HUES64 (cell line): Measurements from ENCODE around the gene CLDN3.

ENCODE experiments used
- H3K27ac ChIP-seq: 2 replicates; pipeline ENCODE4 v1.7.0; 2013; ENCODE audit warnings: low read depth, low read length, inconsistent platforms
- H3K27me3 ChIP-seq: 2 replicates; pipeline ENCODE4 v1.6.1; 2013; ENCODE audit warnings: mild to moderate bottlenecking, low read length; ENCODE audit not compliant: insufficient read depth
- H3K36me3 ChIP-seq: 2 replicates; pipeline ENCODE4 v1.6.1; 2013; ENCODE audit warnings: mild to moderate bottlenecking, low read length; ENCODE audit not compliant: insufficient read depth
- H3K4me1 ChIP-seq: 2 replicates; pipeline ENCODE4 v1.6.1; 2013; ENCODE audit warnings: mild to moderate bottlenecking, low read length, moderate library complexity; ENCODE audit not compliant: insufficient read depth
- H3K4me3 ChIP-seq: 2 replicates; pipeline ENCODE4 v1.5.1; 2013; ENCODE audit warnings: mild to moderate bottlenecking, low read length, moderate library complexity
- H3K9ac ChIP-seq: 2 replicates; pipeline ENCODE4 v1.6.1; 2013; ENCODE audit warnings: mild to moderate bottlenecking, low read depth, low read length
- H3K9me3 ChIP-seq: 2 replicates; pipeline ENCODE4 v1.6.1; 2013; ENCODE audit warnings: low read depth, low read length; ENCODE audit not compliant: insufficient read depth
- WGBS: fragments of 150-250, 120-280 bp; methylation state at CpG from one replicate; pipeline ENCODE4 v1.1.7; 2013; ENCODE audit warnings: missing lambda C conversion rate; 5-methylcytosine and 5-hydroxymethylcytosine counted together

The CLDN3 gene

DNA sequence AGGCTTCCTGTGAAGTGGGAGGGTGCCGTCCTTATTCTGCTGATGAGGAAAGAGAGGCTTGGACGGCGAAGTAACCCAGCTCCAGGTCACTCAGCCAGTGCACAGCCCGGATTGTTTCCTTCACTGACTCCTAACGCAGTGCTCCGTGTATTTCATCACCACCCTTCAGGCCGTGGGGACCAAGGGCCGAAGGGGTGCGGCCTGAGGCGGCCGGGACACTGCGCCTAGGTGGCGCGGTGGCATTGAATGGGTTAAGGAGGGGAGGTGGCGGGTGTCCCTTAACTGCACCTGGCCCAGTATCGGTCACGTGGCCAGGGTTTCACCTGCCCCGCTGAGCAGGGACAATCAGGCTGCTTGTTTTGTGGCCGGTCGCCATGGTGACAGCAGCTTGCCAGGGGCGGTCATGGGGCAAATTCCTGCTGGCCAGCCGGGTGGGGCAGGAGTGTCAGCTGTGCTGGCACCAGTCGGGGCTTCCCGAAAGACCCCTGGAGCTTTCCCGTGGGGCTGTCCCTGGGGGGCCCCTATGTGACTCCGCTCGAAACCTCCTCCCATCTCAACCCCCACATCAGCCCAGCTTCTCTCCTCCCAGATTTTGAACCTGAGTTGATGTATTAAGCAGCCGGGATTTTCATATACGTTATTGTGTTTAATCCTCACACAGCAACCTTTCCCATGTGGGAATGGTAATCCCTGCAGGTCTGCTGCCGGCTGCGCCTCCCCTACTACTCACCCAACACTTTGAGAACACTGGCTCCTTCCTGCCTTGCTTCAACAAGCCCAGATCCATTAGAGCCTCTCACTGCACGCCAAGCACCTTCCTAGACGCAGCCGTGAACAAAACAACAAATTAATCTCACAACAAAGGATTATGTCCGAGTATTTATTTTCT, 27.1 kb downstream of the CLDN3 start:
- Histone ChIP-seq H3K4me1 (peaks cover 34% of the 10 kb centered on the region), H3K9me3 (no peaks in the 10 kb centered on the region), H3K9ac (peak overlapping the region; percentile 81), H3K36me3 (no peaks in the 10 kb centered on the region), H3K27me3 (peaks cover 4% of the 10 kb centered on the region; the same call in 1 of the 2 replicates), H3K27ac (peak overlapping the region; percentile 83), H3K4me3 (peak overlapping the region; percentile 39)
- whole genome bisulfite sequencing, result 11% methylated on average over 35 of the region's 35 CpGs

DNA sequence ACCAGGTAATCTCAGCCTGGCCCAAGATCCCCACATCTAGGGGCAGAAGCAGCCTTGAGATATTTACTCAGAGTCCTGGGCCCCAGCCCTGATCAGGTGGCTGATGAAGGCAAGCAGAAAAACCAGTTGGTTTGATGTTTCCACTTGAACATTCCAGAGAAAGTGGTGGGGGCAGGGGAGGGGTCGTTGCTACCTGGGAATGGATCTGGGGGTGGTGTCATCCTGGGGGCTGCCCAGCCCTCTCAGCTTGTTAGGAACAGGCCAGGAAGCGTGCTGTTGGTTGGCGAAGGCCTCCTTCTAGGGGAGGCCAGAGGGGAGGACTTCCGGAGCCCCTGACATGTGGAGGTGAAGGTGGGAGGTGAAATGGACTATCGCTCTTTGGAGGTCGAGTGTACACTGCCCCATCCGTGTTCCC, 27.7 kb downstream of the CLDN3 start:
- Histone ChIP-seq H3K4me1 (peaks cover 34% of the 10 kb centered on the region), H3K36me3 (peaks cover under 1% of the 10 kb centered on the region), H3K9me3 (no peaks in the 10 kb centered on the region), H3K4me3 (peak overlapping the region; percentile 39), H3K27me3 (peaks cover 4% of the 10 kb centered on the region; the same call in 1 of the 2 replicates), H3K9ac (peak overlapping the region; percentile 81), H3K27ac (peak overlapping the region; percentile 79)
- 39% methylated on average over 7 of the region's 7 CpGs for WGBS

DNA sequence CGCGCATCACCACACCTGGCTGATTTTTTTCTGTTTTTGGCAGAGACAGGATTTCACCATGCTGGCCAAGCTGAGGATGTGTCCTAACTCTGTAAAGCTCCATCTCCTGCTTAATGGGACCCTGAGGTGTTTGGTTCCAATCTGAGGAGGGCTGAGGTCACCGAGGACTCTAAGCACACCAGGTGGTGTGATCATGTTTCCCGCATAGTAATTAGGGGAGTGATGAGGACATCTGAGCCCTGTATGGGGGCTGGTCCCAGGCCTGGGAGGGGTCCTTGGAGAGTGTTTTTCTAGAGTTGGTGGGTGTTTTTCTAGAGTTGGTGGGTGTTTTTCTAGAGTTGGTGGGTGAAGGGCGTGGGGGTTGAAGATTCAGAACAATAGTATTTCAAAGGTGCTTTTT, 28.5 kb downstream of the CLDN3 start:
- Histone ChIP-seq H3K27ac (peak overlapping the region; percentile 79; the same call in 1 of the 2 replicates), H3K4me3 (no peak overlapping the region; the same call in 1 of the 2 replicates)
- WGBS, result 49% methylated on average over 5 of the region's 5 CpGs

DNA sequence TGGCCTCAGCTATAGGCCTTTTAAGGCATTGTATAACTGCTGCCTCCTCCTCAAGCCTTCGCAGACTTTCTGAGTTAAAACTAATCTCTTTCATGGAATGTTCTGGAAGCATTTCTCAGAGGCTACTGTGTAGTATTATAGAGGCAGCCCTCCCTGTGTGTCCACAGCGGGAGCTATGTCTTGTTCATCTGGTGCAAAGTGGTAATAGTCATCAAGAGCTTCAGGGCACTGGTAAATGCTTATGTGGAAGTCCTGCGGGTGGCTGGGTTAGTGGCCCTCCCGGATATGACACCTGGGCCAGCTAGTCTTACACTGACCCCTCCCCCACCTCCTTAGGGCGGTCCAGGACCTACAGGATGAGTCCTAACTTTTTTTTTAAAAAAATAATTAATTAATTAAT, 29.3 kb downstream of the CLDN3 start:
- Histone ChIP-seq H3K36me3 (peaks cover 14% of the 10 kb centered on the region), H3K27ac (peak overlapping the region; percentile 28; the same call in 1 of the 2 replicates), H3K4me1 (peaks cover 34% of the 10 kb centered on the region), H3K4me3 (no peak overlapping the region), H3K27me3 (peaks cover 4% of the 10 kb centered on the region; the same call in 1 of the 2 replicates), H3K9me3 (no peaks in the 10 kb centered on the region), H3K9ac (no peak overlapping the region)
- WGBS, result 78% methylated on average over 4 of the region's 5 CpGs

More for the DNA sequence above, 28.5 kb downstream of the CLDN3 start:
- peaks cover 8% of the 10 kb centered on the region for H3K36me3 ChIP-seq
- no peaks in the 10 kb centered on the region for H3K9me3 ChIP-seq
- H3K27me3 ChIP-seq, result peaks cover 4% of the 10 kb centered on the region; the same call in 1 of the 2 replicates
- peaks cover 34% of the 10 kb centered on the region for H3K4me1 ChIP-seq
- no peak overlapping the region; the same call in 1 of the 2 replicates for H3K9ac ChIP-seq

DNA sequence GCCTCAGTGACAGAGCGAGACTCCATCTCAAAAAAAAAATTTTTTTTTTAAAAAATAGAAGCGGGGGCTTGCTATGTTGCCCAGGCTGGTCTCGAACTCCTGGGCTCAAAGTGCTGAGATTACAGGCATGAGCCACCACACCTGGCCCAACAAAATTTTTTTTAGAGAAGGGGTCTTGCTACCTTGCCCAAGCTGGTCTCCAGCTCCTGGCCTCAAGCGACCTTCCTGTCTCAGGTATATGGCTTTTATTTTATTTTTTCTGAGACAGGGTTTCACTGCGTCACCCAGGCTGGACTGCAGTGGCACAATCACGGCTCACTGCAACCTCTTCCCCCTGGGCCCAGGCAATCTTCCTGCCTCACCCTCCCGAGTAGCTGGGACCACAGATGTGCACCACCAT, 29.9 kb downstream of the CLDN3 start:
- Histone ChIP-seq H3K36me3 (peaks cover 15% of the 10 kb centered on the region), H3K27ac (no peak overlapping the region; the same call in 1 of the 2 replicates), H3K27me3 (peaks cover 4% of the 10 kb centered on the region; the same call in 1 of the 2 replicates), H3K4me3 (no peak overlapping the region), H3K9me3 (no peaks in the 10 kb centered on the region), H3K9ac (no peak overlapping the region), H3K4me1 (peaks cover 34% of the 10 kb centered on the region)
- WGBS, result 96% methylated on average over 7 of the region's 7 CpGs

DNA sequence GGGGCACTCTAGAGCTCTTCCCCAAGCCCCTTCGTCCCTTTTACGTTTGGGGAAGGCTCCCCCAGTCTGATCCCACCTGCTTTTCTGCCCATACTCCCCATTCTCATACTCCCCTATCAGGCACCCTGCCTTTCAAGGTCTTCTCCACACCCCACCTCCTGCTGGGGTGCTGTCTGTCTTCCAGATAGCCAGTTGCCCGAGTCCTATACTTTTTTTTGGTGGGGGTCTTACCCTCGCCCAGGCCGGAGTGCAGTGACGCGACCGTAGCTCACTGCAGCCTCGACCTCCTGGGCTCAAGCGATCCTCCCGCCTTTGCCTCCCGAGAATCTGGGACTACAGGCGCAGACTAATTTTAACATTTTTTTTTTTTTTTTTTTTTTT, 30.7 kb downstream of the CLDN3 start:
- peaks cover 4% of the 10 kb centered on the region; the same call in 1 of the 2 replicates for H3K27me3 ChIP-seq
- 52% methylated on average over 12 of the region's 13 CpGs for WGBS
- H3K4me1 ChIP-seq, result peaks cover 34% of the 10 kb centered on the region
- no peaks in the 10 kb centered on the region for H3K9me3 ChIP-seq
- peak overlapping the region; percentile 73 for H3K9ac ChIP-seq
- H3K36me3 ChIP-seq, result peaks cover 15% of the 10 kb centered on the region
- peak overlapping the region; percentile 87 for H3K4me3 ChIP-seq
- H3K27ac ChIP-seq, result peak overlapping the region; percentile 91

DNA sequence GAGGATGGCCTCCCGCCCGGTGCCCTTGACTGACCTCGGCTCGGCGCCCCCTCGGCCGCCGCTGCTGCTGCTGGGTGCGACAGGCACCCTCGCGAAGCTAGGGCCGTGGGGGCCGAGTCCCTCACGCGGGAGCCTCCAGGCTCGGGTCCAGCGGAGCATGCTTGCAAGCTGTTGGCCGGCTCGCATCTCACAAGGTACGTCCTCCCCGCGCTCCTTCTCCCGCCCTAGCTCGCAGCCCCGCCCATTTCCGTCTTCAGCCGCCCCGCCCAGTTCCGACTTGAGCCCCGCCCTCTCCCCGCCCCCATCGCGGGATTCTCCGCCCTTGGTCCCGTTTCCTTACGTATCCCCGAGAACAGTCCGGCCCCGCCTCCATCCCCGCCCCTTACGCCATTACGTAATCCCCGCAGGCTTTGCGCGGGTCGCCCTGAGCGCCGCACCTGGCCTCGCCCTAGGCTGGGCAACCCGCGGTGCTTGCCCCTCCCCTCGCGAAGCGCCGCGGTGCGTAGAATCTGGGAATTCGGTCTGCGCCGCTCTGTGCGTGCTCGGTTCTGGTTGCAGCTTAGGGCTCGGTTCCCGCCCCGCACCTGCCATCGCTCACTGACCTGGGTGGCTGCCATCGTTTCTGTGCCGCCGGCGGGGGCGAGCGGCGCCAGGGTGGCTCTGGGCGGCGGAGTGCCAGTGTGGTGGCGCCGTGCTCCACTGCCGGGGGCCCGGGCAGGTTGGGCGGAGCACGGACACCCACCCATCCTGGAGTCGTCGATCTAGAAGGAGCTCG, 31.3 kb downstream of the CLDN3 start, which contains the start of gene ABHD11:
TSS of gene ABHD11 (minus strand) at position 191 of the 775 bp plus-strand sequence. CDS start at position 159, 32 bp downstream.
- WGBS, result under 1% methylated on average over 84 of the region's 84 CpGs
- Histone ChIP-seq H3K4me1 (peaks cover 30% of the 10 kb centered on the region), H3K9ac (peak within 1 kb of the TSS; percentile 74), H3K4me3 (peak within 1 kb of the TSS; percentile 87), H3K9me3 (no peaks in the 10 kb centered on the region), H3K36me3 (peaks cover 15% of the 10 kb centered on the region), H3K27ac (peak within 1 kb of the TSS; percentile 91), H3K27me3 (peaks cover 4% of the 10 kb centered on the region; the same call in 1 of the 2 replicates)

DNA sequence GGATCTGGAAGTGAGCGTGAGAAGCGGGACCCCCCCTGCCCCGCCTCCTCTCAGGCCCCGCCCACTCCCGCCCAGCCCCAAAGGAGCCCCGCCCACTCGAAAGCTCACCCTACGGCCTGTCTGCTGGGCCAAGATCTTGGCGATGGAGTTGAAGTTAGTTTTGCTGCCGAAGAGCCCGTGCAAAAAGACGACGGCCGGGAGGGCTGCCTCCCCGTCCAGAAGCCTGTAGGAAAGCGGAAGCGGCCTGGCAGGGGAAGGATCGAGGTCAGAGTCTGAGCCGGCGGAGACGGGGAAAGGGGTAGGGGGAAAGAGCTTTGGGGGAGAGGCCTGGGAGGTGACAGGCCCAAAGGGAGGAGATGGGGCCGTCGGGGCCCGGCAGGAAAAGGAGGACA, 31.9 kb downstream of the CLDN3 start:
- H3K9me3 ChIP-seq, result no peaks in the 10 kb centered on the region
- H3K27ac ChIP-seq, result peak overlapping the region; percentile 85
- peaks cover 15% of the 10 kb centered on the region for H3K36me3 ChIP-seq
- H3K4me3 ChIP-seq, result peak overlapping the region; percentile 87
- 2% methylated on average over 21 of the region's 24 CpGs for WGBS
- H3K27me3 ChIP-seq, result peaks cover 4% of the 10 kb centered on the region; the same call in 1 of the 2 replicates
- peaks cover 24% of the 10 kb centered on the region for H3K4me1 ChIP-seq
- H3K9ac ChIP-seq, result peak overlapping the region; percentile 74

DNA sequence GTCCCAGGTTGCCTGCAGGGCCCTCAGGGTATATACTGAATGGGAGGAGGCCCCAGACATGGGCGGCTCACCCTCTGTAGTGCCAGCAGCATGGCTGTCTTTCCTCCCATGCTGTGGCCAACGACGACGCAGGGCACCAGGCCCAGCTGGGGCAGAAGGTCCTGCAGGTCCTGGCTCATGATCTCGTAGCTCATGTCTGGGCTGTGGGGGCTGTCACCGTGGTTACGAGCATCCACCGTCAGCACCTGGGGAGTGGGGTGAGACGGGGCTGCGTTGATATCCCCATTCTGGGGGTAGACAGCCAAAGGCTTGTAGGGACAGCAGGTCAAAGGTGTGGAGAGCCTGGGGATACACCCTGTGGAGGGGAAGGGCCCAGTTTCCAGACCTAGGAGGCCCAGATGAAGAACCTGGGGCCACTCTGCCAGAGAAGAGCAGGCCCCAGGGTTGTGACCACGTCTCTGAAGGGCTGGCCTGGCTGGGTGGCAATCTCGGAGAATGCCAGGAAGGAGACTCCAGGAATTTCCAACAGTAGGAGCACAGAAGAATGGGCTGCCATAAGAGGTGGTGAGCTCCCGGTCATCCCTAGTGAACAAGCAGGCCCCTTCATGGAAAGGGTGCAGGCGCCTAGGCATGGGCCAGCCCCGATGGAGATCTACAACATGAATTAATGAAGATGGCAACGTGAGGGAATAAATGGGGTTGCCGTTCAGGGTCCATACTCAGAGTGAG, 32.4 kb downstream of the CLDN3 start:
- peak overlapping the region; percentile 87 for H3K4me3 ChIP-seq
- H3K9ac ChIP-seq, result no peak overlapping the region
- H3K36me3 ChIP-seq, result peaks cover 15% of the 10 kb centered on the region
- H3K9me3 ChIP-seq, result no peaks in the 10 kb centered on the region
- peaks cover 22% of the 10 kb centered on the region for H3K4me1 ChIP-seq
- WGBS, result 78% methylated on average over 17 of the region's 17 CpGs
- H3K27ac ChIP-seq, result no peak overlapping the region
- peaks cover 4% of the 10 kb centered on the region; the same call in 1 of the 2 replicates for H3K27me3 ChIP-seq

DNA sequence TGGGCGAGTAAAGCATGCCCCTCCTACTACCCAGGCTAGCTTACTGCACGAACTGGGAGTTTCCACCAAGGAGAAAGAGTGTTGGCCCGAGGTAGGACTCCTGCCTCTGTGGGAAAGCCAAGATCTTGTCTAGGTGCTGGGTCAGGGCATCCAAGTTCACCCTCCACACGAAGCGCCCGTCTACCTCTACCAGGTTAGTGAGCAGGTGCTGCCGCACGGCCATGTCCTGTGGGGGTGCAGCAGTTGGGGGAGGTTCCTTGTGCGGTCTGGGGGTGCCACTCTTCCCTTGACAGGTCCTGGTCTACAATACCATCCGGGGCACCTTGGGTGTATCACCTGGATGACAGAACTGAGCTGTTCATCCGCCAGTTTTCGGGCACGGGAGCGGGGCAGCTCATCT, 33.2 kb downstream of the CLDN3 start:
- H3K4me3 ChIP-seq, result no peak overlapping the region
- WGBS, result 93% methylated on average over 14 of the region's 14 CpGs
- peaks cover 4% of the 10 kb centered on the region; the same call in 1 of the 2 replicates for H3K27me3 ChIP-seq
- peaks cover 15% of the 10 kb centered on the region for H3K36me3 ChIP-seq
- H3K27ac ChIP-seq, result no peak overlapping the region
- no peak overlapping the region for H3K9ac ChIP-seq
- no peaks in the 10 kb centered on the region for H3K9me3 ChIP-seq
- H3K4me1 ChIP-seq, result peaks cover 14% of the 10 kb centered on the region
